Measurements from ENCODE around the gene ERC2. TPM values are rescaled to one million over a fixed set of nuclear protein-coding genes. Genes with fewer than 3 reads are reported as not detected.

ERC2 gene
- total RNA-seq, 1 experiment from 2014 or later: 6.3 TPM

DNA sequence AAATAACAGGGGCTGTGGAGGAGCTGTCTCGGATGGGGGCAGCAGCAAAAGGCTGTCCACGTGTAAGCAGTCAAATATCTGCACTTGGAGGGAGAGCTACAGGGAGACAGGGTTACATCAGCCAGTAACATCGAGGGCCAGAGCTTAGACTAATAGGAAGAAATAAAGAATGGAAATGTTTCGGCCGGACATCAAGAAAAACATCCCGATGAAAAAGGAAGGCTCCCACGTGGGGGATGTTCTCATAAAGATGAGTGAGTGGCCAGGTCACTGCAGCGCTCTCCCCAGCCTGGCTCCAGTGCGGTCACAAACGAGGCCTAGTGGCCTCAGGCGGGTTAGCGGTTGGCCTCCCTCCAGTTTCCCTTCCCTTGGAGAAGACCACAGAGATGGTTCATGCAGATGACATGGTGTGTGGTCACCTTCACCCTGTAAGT is 925.1 kb downstream of the ERC2 start:
- no peaks in the 10 kb centered on the region for H3K4me1 ChIP-seq
- H3K27ac ChIP-seq: no peak overlapping the region
- no peak for DNase-seq

DNA sequence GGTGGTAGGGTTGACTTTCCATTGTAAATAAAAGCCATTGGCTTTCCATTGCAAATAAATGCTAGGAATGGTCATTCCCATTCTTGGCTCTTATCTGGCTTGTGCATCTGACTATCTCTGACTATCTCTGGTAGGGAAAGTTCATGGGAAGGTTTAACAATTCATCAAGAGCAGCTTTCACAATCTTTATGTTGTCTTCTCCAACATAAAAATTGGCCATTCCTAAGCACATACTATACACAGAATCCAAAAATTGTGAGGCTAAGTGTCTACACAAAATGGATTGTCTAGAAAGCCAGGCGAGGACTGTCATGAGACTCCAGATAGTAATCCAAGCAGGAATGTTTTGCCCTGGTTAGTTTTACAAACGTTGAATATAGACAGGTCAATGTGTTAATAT is 926.8 kb downstream of the ERC2 start:
- Histone ChIP-seq H3K4me3 (no peak overlapping the region), H3K4me1 (no peaks in the 10 kb centered on the region), H3K27me3 (no peaks in the 10 kb centered on the region), H3K9me3 (replicated peaks) (no peaks in the 10 kb centered on the region), H3K36me3 (no peaks in the 10 kb centered on the region), H3K27ac (no peak overlapping the region)
- no peak for DNase-seq

More for the DNA sequence above, 925.1 kb downstream of the ERC2 start:
- Histone ChIP-seq H3K9me3 (replicated peaks) (no peaks in the 10 kb centered on the region), H3K4me3 (no peak overlapping the region), H3K36me3 (no peaks in the 10 kb centered on the region), H3K27me3 (no peaks in the 10 kb centered on the region)

- Histone ChIP-seq H3K27ac (no peak overlapping the region), H3K27me3 (no peaks in the 10 kb centered on the region), H3K9me3 (replicated peaks) (no peaks in the 10 kb centered on the region), H3K4me1 (no peaks in the 10 kb centered on the region), H3K4me3 (no peak overlapping the region), H3K36me3 (no peaks in the 10 kb centered on the region)
- no peak for DNase-seq
Observed at GRCh38 chr3:55541016-55541415, 927.3 kb downstream of the ERC2 start.

DNA sequence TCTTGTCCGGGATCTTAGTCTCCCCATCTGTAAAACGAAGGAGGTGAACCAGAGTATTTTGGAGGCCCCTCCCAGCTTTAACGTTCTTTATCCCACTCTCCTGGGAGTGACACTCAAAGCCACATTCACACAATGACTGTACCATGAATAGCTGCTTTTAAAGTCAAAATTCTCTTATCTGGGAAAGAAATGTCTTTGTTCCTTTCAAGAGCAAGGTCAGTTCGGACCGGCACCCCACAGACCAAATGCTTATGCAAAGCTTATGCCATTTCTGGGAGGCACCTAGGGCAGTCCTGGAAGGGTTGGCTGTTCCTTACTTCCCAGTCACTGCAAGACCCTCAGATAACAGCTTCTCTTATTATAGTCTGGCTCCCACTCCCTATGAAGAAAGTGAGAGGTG is 927.7 kb downstream of the ERC2 start:
- no peaks in the 10 kb centered on the region for H3K9me3 ChIP-seq (replicated peaks)
- H3K4me3 ChIP-seq: no peak overlapping the region
- H3K27ac ChIP-seq: no peak overlapping the region

DNA sequence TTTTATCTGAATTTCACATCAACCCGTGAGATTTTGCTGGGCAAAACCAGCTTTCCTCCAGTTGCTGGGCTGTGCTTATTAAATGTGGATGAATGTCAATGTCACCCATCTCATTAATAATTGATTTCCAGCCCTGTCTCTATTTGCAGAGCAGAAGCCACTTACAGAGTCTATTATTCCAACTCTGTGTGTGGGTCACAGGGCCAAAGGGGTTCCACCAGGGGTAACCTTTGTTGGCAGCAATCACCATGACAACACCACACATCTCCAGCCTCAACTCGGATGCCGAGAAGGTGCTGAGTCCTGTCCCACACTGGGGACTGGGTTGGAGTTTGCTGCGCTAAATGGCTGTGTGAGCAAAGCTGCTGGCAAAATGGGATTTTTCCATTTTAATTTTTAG is 930.1 kb downstream of the ERC2 start:
- H3K4me1 ChIP-seq: no peaks in the 10 kb centered on the region
- no peaks in the 10 kb centered on the region for H3K9me3 ChIP-seq (replicated peaks)
- no peak overlapping the region for H3K4me3 ChIP-seq
- H3K36me3 ChIP-seq: no peaks in the 10 kb centered on the region
- no peaks in the 10 kb centered on the region for H3K27me3 ChIP-seq
- no peak overlapping the region for H3K27ac ChIP-seq
- no peak for DNase-seq

More for the DNA sequence above, 927.7 kb downstream of the ERC2 start:
- no peaks in the 10 kb centered on the region for H3K27me3 ChIP-seq
- DNase-seq: no peak
- H3K36me3 ChIP-seq: no peaks in the 10 kb centered on the region
- H3K4me1 ChIP-seq: no peaks in the 10 kb centered on the region

- H3K27me3 ChIP-seq: no peaks in the 10 kb centered on the region
- H3K4me1 ChIP-seq: no peaks in the 10 kb centered on the region
- no peak for DNase-seq
- H3K9me3 ChIP-seq (replicated peaks): no peaks in the 10 kb centered on the region
- H3K27ac ChIP-seq: no peak overlapping the region
- H3K36me3 ChIP-seq: no peaks in the 10 kb centered on the region
- no peak overlapping the region for H3K4me3 ChIP-seq
Observed at GRCh38 chr3:55537563-55537962, 930.7 kb downstream of the ERC2 start.

GRCh38 chr3:55537129-55537528 is 931.1 kb downstream of the ERC2 start:
- H3K4me1 ChIP-seq: no peaks in the 10 kb centered on the region
- no peak for DNase-seq
- H3K27me3 ChIP-seq: no peaks in the 10 kb centered on the region
- H3K27ac ChIP-seq: no peak overlapping the region
- no peak overlapping the region for H3K4me3 ChIP-seq
- H3K36me3 ChIP-seq: no peaks in the 10 kb centered on the region
- no peaks in the 10 kb centered on the region for H3K9me3 ChIP-seq (replicated peaks)

DNA sequence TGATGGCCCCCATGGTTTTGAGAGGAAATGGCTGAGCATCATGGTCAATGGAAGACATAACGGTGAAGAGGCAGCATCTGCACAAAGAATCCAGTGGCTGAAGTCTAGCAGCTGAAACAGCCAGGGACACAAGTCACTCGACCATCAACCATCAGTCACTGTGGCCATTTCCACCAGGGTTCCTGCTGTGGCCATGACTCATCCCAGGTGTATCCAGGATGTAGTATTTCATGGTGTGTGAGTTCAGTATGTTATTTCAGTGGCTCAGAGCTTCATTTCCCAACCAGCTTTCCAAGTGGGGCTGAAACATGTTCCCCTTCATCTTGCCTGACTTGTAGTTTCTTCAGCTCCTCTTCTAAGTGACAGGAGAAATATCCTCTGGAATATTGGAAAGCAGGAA is 933.4 kb downstream of the ERC2 start:
- H3K4me3 ChIP-seq: no peak overlapping the region
- H3K36me3 ChIP-seq: no peaks in the 10 kb centered on the region
- H3K4me1 ChIP-seq: no peaks in the 10 kb centered on the region
- H3K9me3 ChIP-seq (replicated peaks): no peaks in the 10 kb centered on the region
- DNase-seq: no peak
- no peaks in the 10 kb centered on the region for H3K27me3 ChIP-seq
- H3K27ac ChIP-seq: no peak overlapping the region

- DNase-seq: no peak
- no peak overlapping the region for H3K27ac ChIP-seq
- no peaks in the 10 kb centered on the region for H3K27me3 ChIP-seq
- peaks cover 5% of the 10 kb centered on the region; the same call in 1 of the 2 replicates for H3K4me1 ChIP-seq
- no peaks in the 10 kb centered on the region for H3K36me3 ChIP-seq
- H3K9me3 ChIP-seq (replicated peaks): no peaks in the 10 kb centered on the region
- no peak overlapping the region for H3K4me3 ChIP-seq
Observed at GRCh38 chr3:55532806-55533205, 935.5 kb downstream of the ERC2 start.

- no peak for DNase-seq
- H3K36me3 ChIP-seq: no peaks in the 10 kb centered on the region
- peaks cover 5% of the 10 kb centered on the region; the same call in 1 of the 2 replicates for H3K4me1 ChIP-seq
- H3K27ac ChIP-seq: no peak overlapping the region
- no peak overlapping the region for H3K4me3 ChIP-seq
- no peaks in the 10 kb centered on the region for H3K9me3 ChIP-seq (replicated peaks)
- no peaks in the 10 kb centered on the region for H3K27me3 ChIP-seq
Observed at GRCh38 chr3:55531321-55531720, 936.9 kb downstream of the ERC2 start.

- Histone ChIP-seq H3K4me1 (peaks cover 5% of the 10 kb centered on the region; the same call in 1 of the 2 replicates), H3K36me3 (no peaks in the 10 kb centered on the region), H3K27ac (no peak overlapping the region), H3K27me3 (no peaks in the 10 kb centered on the region), H3K4me3 (no peak overlapping the region), H3K9me3 (replicated peaks) (no peaks in the 10 kb centered on the region)
- DNase-seq: no peak
Observed at GRCh38 chr3:55527361-55527760, 940.9 kb downstream of the ERC2 start.

- Histone ChIP-seq H3K4me1 (peaks cover 9% of the 10 kb centered on the region), H3K36me3 (no peaks in the 10 kb centered on the region)
- no peak for DNase-seq
Observed at GRCh38 chr3:55526332-55527030, 941.8 kb downstream of the ERC2 start.

DNA sequence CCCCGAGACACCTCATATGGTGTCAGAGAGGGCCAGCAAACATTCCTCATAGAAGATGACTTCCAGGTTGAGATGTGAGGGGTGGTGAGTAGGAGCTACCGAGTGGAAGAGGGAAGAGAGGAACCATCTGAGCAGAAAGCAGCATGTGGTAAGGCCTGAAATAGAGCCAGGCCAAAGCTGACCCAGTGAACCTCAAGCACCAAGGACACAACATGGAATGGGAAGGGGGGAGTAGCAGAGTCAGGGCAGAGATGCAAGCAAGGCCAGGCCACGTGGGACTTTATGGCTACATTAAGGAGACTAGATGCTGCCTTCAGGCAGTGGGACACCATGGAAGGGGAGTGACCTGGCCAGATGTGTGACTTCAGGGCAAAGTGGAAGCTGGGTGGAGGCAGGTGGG is 942.8 kb downstream of the ERC2 start:
- DNase-seq: no peak
- no peaks in the 10 kb centered on the region for H3K27me3 ChIP-seq
- no peaks in the 10 kb centered on the region for H3K9me3 ChIP-seq (replicated peaks)
- no peak overlapping the region for H3K4me3 ChIP-seq
- peaks cover 18% of the 10 kb centered on the region for H3K4me1 ChIP-seq
- H3K36me3 ChIP-seq: no peaks in the 10 kb centered on the region
- H3K27ac ChIP-seq: no peak overlapping the region

More at GRCh38 chr3:55526332-55527030, 941.8 kb downstream of the ERC2 start:
- no peaks in the 10 kb centered on the region for H3K9me3 ChIP-seq (replicated peaks)
- H3K27ac ChIP-seq: no peak overlapping the region
- H3K4me3 ChIP-seq: no peak overlapping the region
- H3K27me3 ChIP-seq: no peaks in the 10 kb centered on the region

DNA sequence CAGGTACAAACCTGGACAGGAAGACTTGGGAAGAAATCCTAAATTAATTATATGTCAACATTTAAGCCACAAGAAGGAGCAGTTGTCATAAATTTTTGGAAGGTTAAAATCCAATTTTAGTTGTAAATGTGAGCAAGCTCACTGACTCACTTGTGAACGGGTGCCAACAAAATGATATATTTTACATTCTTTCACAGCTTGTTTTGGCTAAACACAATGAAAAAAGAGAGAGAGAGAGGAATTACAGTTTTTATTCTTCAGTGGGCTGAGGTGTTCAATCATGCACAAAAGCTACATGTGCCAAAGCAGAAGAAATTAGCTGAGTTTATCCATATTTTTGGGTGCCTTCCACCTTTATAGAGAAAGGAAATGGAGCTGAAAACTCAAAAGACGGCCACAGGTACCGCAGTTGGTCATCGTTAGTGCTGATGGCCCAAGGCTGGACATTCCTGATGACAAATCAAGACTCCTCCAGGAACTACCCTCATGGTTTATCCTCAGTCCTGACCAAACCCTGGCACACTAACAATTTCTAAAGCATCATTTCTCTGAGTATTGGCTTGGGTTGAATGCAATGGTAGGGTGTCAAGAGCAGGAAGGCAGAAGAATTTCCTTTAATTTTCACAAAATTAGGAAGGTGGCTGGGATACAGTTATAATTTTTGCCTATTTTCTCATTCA is 943.6 kb downstream of the ERC2 start:
- DNase-seq: no peak

GRCh38 chr3:55523471-55523870 is 944.8 kb downstream of the ERC2 start:
- no peaks in the 10 kb centered on the region for H3K36me3 ChIP-seq
- DNase-seq: no peak
- no peaks in the 10 kb centered on the region for H3K27me3 ChIP-seq
- H3K4me1 ChIP-seq: peaks cover 13% of the 10 kb centered on the region; the same call in 1 of the 2 replicates
- no peak overlapping the region for H3K4me3 ChIP-seq
- no peaks in the 10 kb centered on the region for H3K9me3 ChIP-seq (replicated peaks)
- no peak overlapping the region for H3K27ac ChIP-seq

More for the DNA sequence above, 943.6 kb downstream of the ERC2 start:
- Histone ChIP-seq H3K9me3 (replicated peaks) (no peaks in the 10 kb centered on the region), H3K27me3 (no peaks in the 10 kb centered on the region), H3K4me3 (no peak overlapping the region), H3K27ac (no peak overlapping the region), H3K4me1 (peaks cover 18% of the 10 kb centered on the region), H3K36me3 (no peaks in the 10 kb centered on the region)
